Right forelimb (tissue), 1 donor: ENCODE results near the gene GET4.
"Not testable (repeated sequence)": the region's sequence is repeated elsewhere in the genome, so short reads cannot be mapped to it uniquely, and the experiment has no call there.

ENCODE experiments used
- DNase-seq: peaks from one replicate; pipeline ENCODE4 v3.0.0-alpha.2; 2018

The GET4 gene

DNA sequence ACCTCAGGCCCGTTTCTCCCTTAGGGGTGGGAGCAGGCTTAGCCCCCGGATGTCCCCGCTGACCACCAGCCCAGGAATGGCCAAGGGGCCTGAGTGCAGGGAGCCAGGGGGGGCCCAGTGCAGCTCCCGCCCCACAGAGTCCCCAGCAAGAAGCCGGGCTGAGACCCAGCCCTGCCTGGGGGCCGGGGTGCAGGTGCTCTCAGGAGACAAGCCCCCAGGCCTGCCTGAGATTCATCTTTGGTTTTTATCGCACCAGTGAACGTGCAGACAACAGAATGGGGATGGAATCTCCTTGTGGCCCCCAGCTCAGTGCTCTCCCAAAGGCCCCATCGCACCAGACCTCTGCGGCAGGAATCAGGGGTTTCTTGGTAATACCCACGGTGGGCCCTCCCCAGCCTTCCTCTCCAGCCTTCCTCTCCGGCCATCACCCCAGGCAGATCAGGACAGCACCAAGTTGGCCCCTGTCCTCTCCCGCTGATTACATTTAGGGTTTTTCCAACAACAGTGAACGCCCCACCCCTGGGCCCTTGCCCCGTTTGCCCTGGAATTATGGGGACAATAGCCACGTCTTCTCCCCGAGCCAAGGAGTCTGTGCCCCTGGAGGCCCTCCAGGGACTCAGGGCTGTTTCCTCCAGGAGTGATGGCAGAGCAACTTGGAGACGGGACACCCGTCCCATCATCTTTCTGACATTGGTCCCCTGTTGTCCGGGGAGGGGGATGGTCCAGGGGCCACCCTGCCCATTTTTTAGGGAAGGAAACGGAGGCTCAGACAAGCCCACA, 55.7 kb downstream of the GET4 start:
- no peak for DNase-seq

DNA sequence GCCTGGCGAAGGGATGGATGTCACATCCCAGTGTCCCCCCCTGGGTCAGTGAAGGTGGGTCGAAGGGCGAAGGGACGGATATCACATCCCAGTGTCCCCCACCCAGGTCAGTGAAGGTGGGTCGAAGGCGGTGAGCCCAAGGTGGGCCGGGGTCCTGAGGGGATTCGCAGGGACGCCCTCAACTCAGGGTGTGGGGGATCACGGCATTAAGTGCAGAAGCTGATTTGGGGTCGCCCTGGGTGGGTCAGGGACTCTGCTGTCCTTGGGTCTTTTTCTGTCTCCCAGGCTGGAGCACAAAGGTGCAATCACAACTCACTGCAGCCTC, 56.3 kb downstream of the GET4 start:
- no peak for DNase-seq

DNA sequence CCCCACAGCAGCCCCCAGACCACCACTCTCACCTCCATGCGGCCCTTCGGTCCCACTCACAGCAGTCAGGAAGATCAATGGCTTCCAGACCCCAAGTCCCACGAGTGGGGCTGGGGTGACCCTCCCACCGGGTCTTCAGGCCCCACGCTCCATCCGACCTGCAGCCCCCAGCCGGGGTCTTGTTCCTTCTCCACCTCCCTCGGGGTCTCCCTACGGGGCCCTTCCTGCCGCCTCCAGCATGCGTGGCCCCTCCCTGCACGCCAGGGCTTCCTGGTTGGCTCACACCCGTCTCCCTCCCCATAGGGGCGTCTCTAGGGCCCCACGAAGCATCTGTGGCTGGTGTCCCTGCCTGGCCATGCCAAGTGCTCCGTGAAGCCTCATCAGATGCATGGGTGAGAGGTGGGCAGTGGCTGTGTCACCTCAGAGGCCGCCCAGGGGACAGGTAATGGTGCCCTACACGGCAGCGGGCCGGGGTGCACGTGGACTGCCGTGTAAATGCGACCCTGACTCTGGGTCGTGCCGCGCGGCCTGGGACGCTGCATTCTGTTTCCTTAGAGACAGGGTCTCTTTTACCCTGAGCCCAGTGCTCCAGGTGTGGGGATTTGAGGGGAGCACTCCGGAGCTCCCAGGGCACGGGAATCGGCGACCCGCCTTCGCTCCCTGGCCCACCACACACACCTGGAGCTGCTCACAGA, 58.3 kb downstream of the GET4 start:
- no peak for DNase-seq

DNA sequence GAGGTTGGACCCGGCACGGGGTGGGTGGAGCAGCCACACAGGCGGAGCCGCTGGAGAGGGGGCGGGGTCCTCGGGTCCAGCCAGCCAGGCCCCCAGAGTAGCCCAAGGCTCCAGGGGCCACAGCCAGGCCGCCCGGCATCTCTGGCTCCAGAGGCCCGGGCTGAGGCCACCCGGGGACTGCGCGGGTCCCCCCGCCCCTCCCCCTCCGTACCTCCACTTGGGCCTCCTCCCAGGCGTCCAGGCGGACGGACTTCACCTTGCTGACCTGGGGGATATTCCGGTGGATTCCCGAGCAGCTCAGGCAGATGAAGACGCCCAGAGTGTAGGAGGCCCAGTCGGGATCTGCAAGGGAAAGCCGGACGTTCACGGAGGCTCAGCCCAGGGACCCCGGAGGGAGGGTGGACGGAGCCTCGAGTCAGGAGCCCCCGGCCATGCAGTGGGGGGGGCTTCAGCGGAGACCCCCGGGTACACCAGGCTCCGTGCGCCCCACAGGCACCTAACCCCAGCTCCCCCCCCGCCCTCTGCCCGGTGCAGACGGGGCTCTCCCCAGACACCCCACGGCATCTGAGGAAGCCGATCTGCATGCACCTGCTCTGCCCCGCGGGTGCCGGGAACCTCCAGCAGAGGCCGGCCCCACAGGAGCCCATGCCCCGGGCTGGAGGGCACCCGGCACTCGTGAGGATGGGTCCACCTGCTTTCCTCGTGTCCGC, 59.0 kb downstream of the GET4 start:
- no peak for DNase-seq

DNA sequence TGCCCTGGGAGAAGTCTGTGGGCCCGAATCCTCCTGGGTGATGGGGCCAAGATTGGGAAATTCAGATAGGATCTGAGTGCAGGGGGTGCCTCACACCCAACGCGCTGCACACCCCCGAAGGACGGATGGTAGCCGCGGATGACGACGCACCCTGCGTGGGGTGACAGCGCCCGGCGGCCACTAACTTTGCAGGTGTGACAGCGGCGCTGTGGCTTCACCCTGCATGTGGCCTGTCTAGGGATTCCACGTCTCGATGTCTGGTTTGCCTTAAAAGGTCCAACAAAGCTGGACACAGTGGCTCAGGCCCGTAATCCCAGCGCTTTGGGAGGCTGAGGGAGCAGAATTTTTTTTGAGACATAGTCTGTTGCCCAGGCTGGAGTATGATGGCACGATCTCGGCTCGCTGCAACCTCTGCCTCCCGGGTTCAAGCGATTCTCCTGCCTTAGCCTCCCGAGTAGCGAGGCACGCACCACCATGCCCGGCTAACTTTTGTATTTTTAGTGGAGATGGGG, 59.6 kb downstream of the GET4 start:
- no peak for DNase-seq

DNA sequence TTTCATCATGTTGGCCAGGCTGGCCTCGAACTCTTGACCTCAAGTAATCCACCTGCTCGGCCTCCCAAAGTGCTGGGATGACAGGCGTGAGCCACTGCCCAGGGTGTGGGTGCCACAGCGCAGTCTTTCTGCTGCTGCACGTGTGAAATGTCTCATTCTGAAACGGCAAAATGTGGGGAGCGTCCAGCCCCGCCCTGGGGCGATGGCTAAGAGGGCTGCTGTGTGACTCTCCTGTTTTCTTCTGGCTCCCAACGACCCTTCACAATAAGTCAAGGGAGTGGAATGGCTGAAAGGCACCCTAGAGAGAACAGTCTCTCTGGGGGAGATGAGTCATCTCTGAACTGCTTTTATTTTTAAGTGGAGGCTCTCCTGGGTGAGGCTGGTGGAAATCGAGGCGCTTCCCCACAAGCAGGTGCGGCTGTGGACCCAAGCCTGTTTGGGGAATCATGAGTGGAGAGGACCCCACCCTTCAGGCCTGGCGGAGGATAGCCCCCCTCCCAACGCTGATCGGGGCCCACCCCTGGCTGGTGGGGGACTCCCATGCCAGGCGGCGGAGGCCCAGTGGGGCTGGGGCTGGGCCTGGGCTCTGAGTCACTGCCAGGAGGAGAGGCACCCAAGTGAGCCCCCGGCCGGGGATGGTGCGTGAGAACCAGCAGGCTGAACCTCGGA, 60.2 kb downstream of the GET4 start:
- no peak for DNase-seq

DNA sequence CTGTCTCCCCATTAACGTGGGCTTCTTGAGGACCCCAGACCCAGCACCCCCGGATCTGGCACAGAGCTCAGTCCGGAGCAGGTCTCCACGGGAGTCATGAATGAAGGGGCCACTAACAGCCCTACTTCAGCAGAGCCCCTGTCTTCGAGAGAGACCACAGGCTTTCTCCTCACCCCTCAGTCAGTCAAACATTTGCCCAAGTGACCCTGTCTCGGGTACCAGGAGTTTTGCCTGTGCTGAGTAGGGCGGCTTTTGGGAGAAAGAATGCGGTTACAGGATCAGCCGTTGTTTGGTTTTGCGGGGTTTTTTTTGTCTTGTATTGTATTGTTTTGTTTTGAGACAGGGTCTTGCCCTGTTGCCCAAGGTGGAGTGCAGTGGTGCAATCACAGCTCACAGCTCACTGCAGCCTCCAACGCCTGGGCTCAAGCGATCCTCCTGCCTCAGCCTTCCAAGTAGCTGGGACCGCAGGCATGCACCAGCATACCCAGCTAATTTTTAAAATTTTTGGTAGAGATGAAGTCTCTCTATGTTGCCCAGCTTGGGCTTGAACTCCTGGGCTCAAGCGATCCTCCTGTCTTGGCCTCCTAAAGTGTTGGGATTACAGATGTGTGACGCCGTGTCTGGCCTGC, 61.6 kb downstream of the GET4 start:
- DNase-seq, result no peak

DNA sequence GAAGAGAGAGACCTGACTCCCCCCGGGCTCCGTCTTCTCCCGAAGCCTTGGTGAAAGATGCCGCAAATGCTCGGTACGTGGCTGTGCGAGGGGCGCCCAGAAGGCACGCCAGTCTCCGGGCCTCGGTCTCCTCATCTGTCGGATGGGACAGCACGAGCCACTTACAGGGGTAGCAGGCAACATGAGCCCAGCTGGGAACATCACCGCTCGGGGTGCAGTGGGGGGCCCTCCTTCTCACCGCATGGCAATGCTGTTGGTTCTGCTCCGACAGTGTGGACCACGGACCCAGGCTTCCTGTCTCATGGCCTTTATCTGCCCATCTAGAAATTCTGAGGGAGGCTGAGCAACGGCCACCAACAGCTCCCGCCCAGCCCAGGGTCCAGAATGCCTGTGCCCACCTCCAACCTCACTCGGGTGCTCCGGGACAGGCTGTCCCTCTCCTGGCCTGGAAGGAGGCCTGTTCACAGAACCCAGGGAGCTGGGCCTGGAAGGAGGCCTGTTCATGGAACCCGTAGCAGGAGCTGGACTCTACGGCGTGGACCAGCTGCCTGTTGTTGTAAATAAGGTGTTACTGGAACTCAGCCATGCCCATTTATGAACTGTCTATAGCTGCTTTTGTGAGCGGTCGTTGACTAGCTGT, 62.3 kb downstream of the GET4 start:
- DNase-seq, result no peak

DNA sequence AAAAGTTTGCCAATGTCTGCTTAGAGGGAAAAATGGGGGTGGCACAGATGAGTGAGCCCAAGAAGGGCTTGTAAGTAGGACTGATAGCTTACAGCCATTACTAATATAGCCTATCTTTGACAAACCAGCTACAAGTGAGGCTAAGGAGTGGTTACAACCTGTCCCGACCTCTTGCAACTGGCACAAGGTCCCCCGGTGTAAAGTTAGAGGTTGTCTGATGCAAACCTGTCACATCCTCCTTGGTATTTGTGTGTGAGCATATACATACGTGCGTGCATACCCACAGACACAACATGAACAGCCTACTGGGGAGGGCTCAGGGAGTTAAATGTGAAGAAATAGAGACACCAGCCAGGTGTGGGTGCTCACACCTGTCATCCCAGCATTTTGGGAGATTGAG, 63.5 kb downstream of the GET4 start:
- DNase-seq, result no peak

DNA sequence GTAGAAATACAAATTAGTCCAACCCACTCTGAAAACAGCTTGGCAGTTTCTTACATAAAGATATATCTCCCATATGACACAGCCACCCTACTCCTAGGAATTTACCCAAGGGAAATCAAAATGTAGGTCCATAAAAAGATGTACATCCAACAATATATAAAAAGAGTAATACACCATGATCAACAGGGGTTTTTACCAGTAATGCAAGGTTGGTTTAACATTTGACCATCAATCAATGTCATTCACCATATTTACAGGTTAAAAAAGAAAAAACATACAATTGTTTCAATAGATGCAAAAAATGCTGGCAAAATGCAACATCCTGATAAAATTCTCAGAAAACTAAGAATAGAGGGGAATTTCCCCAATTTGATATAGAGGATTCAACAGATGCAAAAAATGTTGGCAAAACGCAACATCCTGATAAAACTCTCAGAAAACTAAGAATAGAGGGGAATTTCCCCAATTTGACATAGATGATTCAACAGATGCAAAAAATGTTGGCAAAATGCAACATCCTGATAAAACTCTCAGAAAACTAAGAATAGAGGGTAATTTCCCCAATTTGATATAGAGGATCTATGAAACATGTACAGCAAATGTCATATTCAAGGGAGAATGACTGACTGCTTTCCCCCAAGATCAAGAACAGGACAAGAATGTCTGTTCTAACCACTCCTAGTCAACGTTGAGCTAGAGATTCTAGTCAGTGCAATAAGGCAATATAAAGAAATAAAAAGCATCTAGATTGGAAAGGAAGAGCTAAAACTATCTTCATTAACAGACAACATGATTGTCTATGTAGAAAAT, 64.5 kb downstream of the GET4 start:
- no peak for DNase-seq

DNA sequence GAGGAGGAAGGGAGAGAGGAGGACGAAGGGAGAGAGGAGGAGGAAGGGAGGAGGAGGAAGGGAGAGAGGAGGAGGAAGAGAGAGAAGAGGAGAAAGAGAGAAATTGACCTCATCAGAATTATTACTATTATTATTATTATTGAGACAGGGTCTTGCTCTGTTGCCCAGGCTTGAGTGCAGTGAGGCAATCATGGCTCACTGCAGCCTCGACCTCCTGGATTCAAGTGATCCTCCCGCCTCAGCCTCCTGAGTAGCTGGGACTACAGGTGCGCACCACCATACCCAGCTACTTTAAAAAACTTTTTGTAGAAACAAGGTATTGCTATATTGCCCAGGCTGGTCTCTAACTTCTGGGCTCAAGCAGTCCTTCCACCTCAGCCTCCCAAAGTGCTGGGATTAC, 67.4 kb downstream of the GET4 start:
- not testable (repeated sequence) for DNase-seq

DNA sequence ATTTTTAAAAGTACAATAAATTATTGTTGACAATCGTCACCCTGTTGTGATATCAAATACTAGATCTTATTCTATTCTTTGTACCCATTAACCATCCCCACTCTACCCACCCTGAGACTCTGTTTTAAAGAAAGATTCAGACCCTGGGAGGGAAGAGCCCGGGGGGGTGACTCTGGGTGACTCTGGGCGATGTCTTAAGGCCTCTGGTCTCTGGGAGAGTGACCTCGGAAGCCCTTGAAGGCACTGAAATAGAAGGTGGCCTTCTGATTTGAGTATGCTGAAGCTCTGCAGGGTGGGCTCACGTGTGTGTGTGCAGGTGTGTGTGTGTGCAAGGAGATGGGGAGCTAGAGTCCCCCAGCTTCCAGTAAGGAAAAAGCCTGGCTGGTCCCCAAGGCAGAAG, 68.4 kb downstream of the GET4 start:
- no peak for DNase-seq

DNA sequence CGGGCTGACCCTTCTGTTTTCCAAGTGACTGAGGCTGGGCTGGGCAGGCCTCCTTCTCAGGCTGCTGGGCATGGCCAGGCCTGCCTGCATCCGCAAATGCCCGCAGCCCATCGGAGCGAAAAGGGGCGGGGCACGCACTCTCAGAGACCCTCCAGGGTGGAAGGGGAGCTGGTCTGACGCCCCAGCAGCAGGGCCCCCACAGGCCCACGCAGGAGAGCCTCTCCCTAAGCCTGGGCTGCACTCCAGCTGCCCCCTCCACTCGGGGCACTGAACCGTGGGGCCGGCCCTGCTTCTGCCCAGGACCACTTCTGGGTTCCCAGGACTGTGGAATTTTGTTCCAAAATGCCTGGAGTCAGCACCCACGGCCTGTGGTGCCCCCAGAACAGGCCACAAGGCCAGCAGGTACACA, 68.8 kb downstream of the GET4 start:
- DNase-seq, result no peak

DNA sequence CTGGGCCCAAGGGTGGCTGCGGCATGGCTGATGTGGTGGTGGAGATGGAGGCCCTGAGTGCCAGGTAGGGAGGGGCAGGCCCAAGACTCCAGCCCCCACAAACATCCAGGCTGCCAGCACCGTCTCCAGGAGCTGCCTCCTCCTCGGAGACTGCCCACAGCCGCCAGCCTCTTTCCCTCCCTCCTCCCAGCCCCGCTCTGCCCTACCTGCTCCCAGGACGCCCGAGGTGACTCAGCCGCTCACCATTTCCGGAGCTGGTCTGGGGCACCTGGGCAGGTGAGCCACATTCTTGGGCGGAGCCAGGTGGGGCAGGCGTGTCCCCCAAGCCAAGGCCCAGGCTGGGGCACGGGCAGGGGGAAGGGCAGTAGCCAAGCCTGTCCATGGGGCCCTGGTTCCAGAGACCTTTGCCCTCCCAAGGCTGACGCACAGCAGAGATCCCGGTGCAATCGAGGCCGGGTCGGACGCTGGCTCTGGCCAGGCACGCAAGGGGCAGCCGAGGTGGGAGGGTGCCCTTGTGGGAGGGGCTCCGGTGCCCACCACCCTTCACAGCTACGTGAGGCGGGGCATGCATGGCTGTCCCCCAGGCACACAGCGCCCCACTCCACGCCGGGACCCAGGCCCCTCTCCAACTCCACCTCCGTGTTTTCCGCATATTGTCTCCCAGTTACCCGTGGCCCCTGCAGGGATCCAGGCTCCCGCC, 69.4 kb downstream of the GET4 start:
- no peak for DNase-seq
